H9 (cell line): ENCODE data around the gene GP1BA. TPM values are rescaled to one million over a fixed set of nuclear protein-coding genes. Genes with fewer than 3 reads are reported as not detected.

Experiments used
- DNase-seq: peaks from one replicate; pipeline ENCODE4 v3.0.0-alpha.2; 2017
- H2AFZ ChIP-seq: one replicate; pipeline ENCODE4 v1.6.1; 2013; ENCODE audit warnings: mild to moderate bottlenecking, low read length, control low read depth, moderate library complexity
- H2AK5ac ChIP-seq: 2 replicates; pipeline ENCODE4 v1.6.1; 2013; ENCODE audit warnings: low read length, control low read depth, mixed read lengths; ENCODE audit not compliant: insufficient read length
- H2BK120ac ChIP-seq: one replicate; pipeline ENCODE4 v1.6.1; 2013; ENCODE audit warnings: low read depth, mild to moderate bottlenecking, low read length, control low read depth, inconsistent platforms; ENCODE audit not compliant: poor library complexity, severe bottlenecking
- H2BK12ac ChIP-seq: 2 replicates; pipeline ENCODE4 v1.6.1; 2013; ENCODE audit warnings: low read length, control low read depth, mixed read lengths, low read depth; ENCODE audit not compliant: insufficient read length
- H2BK15ac ChIP-seq: 2 replicates; pipeline ENCODE4 v1.6.1; 2013; ENCODE audit warnings: low read depth, low read length, control low read depth
- H2BK20ac ChIP-seq: one replicate; pipeline ENCODE4 v1.6.1; 2013; ENCODE audit warnings: low read depth, mild to moderate bottlenecking, low read length, control low read depth, inconsistent platforms; ENCODE audit not compliant: poor library complexity, severe bottlenecking
- H2BK5ac ChIP-seq: 2 replicates; pipeline ENCODE4 v1.6.1; 2013; ENCODE audit warnings: low read length, control low read depth, mixed read lengths; ENCODE audit not compliant: insufficient read length
- H3K14ac ChIP-seq: 2 replicates; pipeline ENCODE4 v1.6.1; 2013; ENCODE audit warnings: low read length, control low read depth; ENCODE audit not compliant: insufficient read depth
- H3K18ac ChIP-seq: 2 replicates; pipeline ENCODE4 v1.6.1; 2013; ENCODE audit warnings: low read depth, mild to moderate bottlenecking, mixed read lengths, low read length, control low read depth; ENCODE audit not compliant: insufficient read length
- H3K23ac ChIP-seq: 2 replicates; pipeline ENCODE4 v1.6.1; 2013; ENCODE audit warnings: low read length, control low read depth, mixed read lengths, low read depth; ENCODE audit not compliant: insufficient read length
- H3K23me2 ChIP-seq: 2 replicates; pipeline ENCODE4 v1.6.1; 2013; ENCODE audit warnings: low read depth, mild to moderate bottlenecking, mixed read lengths, low read length, control low read depth; ENCODE audit not compliant: insufficient read length, poor library complexity, severe bottlenecking
- H3K27ac ChIP-seq: 2 replicates; pipeline ENCODE4 v1.5.1; 2013; ENCODE audit warnings: low read length, control low read depth, mixed read lengths, low read depth; ENCODE audit not compliant: insufficient read length
- H3K27me3 ChIP-seq: 2 replicates; pipeline ENCODE4 v1.6.1; 2013; ENCODE audit warnings: low read length, control low read depth, inconsistent platforms; ENCODE audit not compliant: insufficient read depth
- H3K4ac ChIP-seq: 2 replicates; pipeline ENCODE4 v1.6.1; 2013; ENCODE audit warnings: low read depth, mild to moderate bottlenecking, control low read depth, inconsistent platforms, low read length, moderate library complexity
- H3K4me1 ChIP-seq: 2 replicates; pipeline ENCODE4 v1.6.1; 2013; ENCODE audit warnings: low read length, control low read depth, inconsistent platforms; ENCODE audit not compliant: insufficient read depth
- H3K4me2 ChIP-seq: 2 replicates; pipeline ENCODE4 v1.6.1; 2013; ENCODE audit warnings: low read length, control low read depth, mixed read lengths; ENCODE audit not compliant: insufficient read length, insufficient read depth
- H3K56ac ChIP-seq: 2 replicates; pipeline ENCODE4 v1.6.1; 2013; ENCODE audit warnings: low read depth, mild to moderate bottlenecking, mixed read lengths, low read length, control low read depth; ENCODE audit not compliant: insufficient read length
- H3K79me1 ChIP-seq: 2 replicates; pipeline ENCODE4 v1.6.1; 2013; ENCODE audit warnings: low read depth, mild to moderate bottlenecking, moderate library complexity, low read length, control low read depth, inconsistent platforms; ENCODE audit not compliant: insufficient read depth, poor library complexity, severe bottlenecking
- H3K79me2 ChIP-seq: 2 replicates; pipeline ENCODE4 v1.6.1; 2013; ENCODE audit warnings: low read length, control low read depth, inconsistent platforms; ENCODE audit not compliant: insufficient read depth
- H3K9ac ChIP-seq: 2 replicates; pipeline ENCODE4 v1.6.1; 2013; ENCODE audit warnings: low read length, control low read depth, mixed read lengths; ENCODE audit not compliant: insufficient read length; ENCODE audit errors: extremely low read depth
- H3K9me3 ChIP-seq: one replicate; pipeline ENCODE4 v1.6.1; 2013; ENCODE audit warnings: low read depth, low read length, inconsistent platforms; ENCODE audit not compliant: control insufficient read depth
- H3T11ph ChIP-seq: one replicate; pipeline ENCODE4 v1.6.1; 2013; ENCODE audit warnings: mild to moderate bottlenecking, low read length, control low read depth, inconsistent platforms
- H4K20me1 ChIP-seq: one replicate; pipeline ENCODE4 v1.6.1; 2013; ENCODE audit not compliant: control insufficient read depth, insufficient read length, insufficient read depth
- H4K5ac ChIP-seq: 2 replicates; pipeline ENCODE4 v1.6.1; 2013; ENCODE audit warnings: low read depth, mild to moderate bottlenecking, mixed read lengths, low read length, control low read depth; ENCODE audit not compliant: insufficient read length
- H4K8ac ChIP-seq: replicated peaks from 2 replicates; pipeline ENCODE4 v1.6.1; 2013; ENCODE audit warnings: low read length, control low read depth, mixed read lengths, low read depth; ENCODE audit not compliant: insufficient read length
- H4K91ac ChIP-seq: 2 replicates; pipeline ENCODE4 v1.6.1; 2013; ENCODE audit warnings: low read depth, mild to moderate bottlenecking, moderate library complexity, mixed read lengths, low read length, control low read depth; ENCODE audit not compliant: insufficient read length
- H3K27ac Mint-ChIP-seq, 3 experiments: 2 replicates in 2 of 3; 3 replicates in 1 of 3; pipeline ENCODE4 v1.8.0; 2020 to 2021; ENCODE audit warnings: mixed read lengths in 3 of 3, mild to moderate bottlenecking in 1 of 3, moderate library complexity in 1 of 3
- H3K27me3 Mint-ChIP-seq: 2 replicates; pipeline ENCODE4 v1.8.0; 2021; ENCODE audit warnings: low read depth, mild to moderate bottlenecking, moderate library complexity, mixed read lengths
- H3K36me3 Mint-ChIP-seq, 3 experiments: 2 replicates in 2 of 3; 3 replicates in 1 of 3; pipeline ENCODE4 v1.8.0; 2020 to 2021; ENCODE audit warnings: low read depth in 3 of 3, mixed read lengths in 3 of 3; ENCODE audit not compliant: insufficient read depth in 1 of 3
- H3K4me1 Mint-ChIP-seq, 2 experiments: 2 replicates each; pipeline ENCODE4 v1.8.0; 2020; ENCODE audit warnings: mixed read lengths in 2 of 2
- H3K4me3 Mint-ChIP-seq, 2 experiments: 2 replicates in 1 of 2; 3 replicates in 1 of 2; pipeline ENCODE4 v1.8.0; 2020 to 2021; ENCODE audit warnings: mild to moderate bottlenecking in 2 of 2, mixed read lengths in 2 of 2, moderate library complexity in 1 of 2
- H3K9me3 Mint-ChIP-seq, 2 experiments: 2 replicates in 1 of 2; 3 replicates in 1 of 2; pipeline ENCODE4 v1.8.0; 2020; ENCODE audit warnings: mild to moderate bottlenecking in 2 of 2, mixed read lengths in 2 of 2, moderate library complexity in 1 of 2
- WGBS: extraction: QIAGEN DNeasy Blood & Tissue Kit; methylation state at CpG from one replicate; pipeline ENCODE4 v1.1.7; 2013; ENCODE audit warnings: missing lambda C conversion rate, low lambda C conversion rate, mixed read lengths; ENCODE audit not compliant: insufficient read length; ENCODE audit errors: extremely low coverage; 5-methylcytosine and 5-hydroxymethylcytosine counted together
- total RNA-seq: library from RNA; stranded (reverse); gene quantifications from 2 replicates; pipeline ENCODE4 v1.2.1, GENCODE V29; 2021
- TF ChIP-seq, protein P1 (sequence below): fragments of 200-600 bp; sonication (generic); conservative IDR thresholded peaks from 3 replicates; pipeline ENCODE4 v1.8.0; 2021; ENCODE audit warnings: antibody characterized with exemption, mild to moderate bottlenecking

The GP1BA gene
- total RNA-seq, 1 experiment from 2014 or later = not detected

DNA sequence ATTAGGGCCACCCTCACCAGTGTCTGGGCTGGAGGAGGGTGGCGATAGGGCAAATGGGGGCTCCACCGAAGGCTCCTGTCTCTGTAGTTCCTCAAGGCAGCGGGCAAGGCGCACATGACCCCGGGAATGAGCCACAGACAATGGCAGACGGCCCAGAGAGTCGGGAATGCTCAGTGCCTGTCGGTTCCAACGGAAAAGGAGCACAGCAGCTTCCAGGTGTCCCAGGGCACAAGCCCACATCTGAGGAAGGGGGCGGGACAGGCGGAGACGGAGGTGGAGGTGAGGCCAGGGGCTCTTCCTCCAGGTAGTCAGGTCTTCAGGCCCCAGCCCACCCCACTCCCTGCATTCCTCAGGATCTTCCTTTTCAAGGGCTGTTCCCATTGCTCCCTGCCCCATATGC is 40.7 kb downstream of the GP1BA start:
- no peaks in the 10 kb centered on the region for H3K9me3 Mint-ChIP-seq
- no peak overlapping the region for H3K27ac ChIP-seq
- peaks cover 48% of the 10 kb centered on the region for H3K27me3 Mint-ChIP-seq
- peaks cover 15% of the 10 kb centered on the region for H3K23me2 ChIP-seq
- DNase-seq = peak; percentile 92
- H2BK20ac ChIP-seq = no peak overlapping the region
- no peaks in the 10 kb centered on the region for H4K20me1 ChIP-seq
- no peaks in the 10 kb centered on the region for H3K9me3 ChIP-seq
- peak overlapping the region; percentile 4 for H3K4me2 ChIP-seq
- WGBS = no CpG with 5 or more reads among the region's 12 CpGs
- no peak overlapping the region for H3K4ac ChIP-seq
- H2BK15ac ChIP-seq = no peak overlapping the region
- peaks cover 2% of the 10 kb centered on the region; the same call in 1 of the 2 replicates for H3K79me2 ChIP-seq
- no peak overlapping the region for H4K5ac ChIP-seq
- peaks cover 10% of the 10 kb centered on the region; the same call in 1 of the 2 replicates for H3K4me1 ChIP-seq
- H2AFZ ChIP-seq = no peak overlapping the region
- H3K23ac ChIP-seq = no peak overlapping the region
- H3K79me1 ChIP-seq = no peaks in the 10 kb centered on the region
- no peak overlapping the region for H4K91ac ChIP-seq
- H2BK5ac ChIP-seq = no peak overlapping the region
- no peak overlapping the region for H2BK12ac ChIP-seq
- no peak overlapping the region for H2AK5ac ChIP-seq
- no peak overlapping the region for H2BK120ac ChIP-seq
- no peak overlapping the region for H3K18ac ChIP-seq
- peak overlapping the region; percentile 2; the same call in 1 of the 2 replicates for H3K14ac ChIP-seq
- H3K56ac ChIP-seq = no peak overlapping the region
- H3K27ac Mint-ChIP-seq = peak overlapping the region; percentile 83 to 98 (median 88); a peak in 6 of 7 replicates
- no peak overlapping the region for H3K9ac ChIP-seq
- H3K27me3 ChIP-seq = peaks cover 16% of the 10 kb centered on the region; the same call in 1 of the 2 replicates
- peaks cover 31% of the 10 kb centered on the region in 2 experiments for H3K4me1 Mint-ChIP-seq
- H4K8ac ChIP-seq = no peak overlapping the region
- TF ChIP-seq, protein P1, sequence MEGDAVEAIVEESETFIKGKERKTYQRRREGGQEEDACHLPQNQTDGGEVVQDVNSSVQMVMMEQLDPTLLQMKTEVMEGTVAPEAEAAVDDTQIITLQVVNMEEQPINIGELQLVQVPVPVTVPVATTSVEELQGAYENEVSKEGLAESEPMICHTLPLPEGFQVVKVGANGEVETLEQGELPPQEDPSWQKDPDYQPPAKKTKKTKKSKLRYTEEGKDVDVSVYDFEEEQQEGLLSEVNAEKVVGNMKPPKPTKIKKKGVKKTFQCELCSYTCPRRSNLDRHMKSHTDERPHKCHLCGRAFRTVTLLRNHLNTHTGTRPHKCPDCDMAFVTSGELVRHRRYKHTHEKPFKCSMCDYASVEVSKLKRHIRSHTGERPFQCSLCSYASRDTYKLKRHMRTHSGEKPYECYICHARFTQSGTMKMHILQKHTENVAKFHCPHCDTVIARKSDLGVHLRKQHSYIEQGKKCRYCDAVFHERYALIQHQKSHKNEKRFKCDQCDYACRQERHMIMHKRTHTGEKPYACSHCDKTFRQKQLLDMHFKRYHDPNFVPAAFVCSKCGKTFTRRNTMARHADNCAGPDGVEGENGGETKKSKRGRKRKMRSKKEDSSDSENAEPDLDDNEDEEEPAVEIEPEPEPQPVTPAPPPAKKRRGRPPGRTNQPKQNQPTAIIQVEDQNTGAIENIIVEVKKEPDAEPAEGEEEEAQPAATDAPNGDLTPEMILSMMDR = no peak
- no peak overlapping the region for H3T11ph ChIP-seq
- H3K36me3 Mint-ChIP-seq = peaks cover 20 to 46% (median 24%) of the 10 kb centered on the region in 3 experiments
- peak overlapping the region in 1 of 2 experiments; percentile 73 for H3K4me3 Mint-ChIP-seq
